Astrocyte (in vitro differentiated cells and primary cell): Measurements from ENCODE around the gene MROH8.

ENCODE experiments used
- EZH2 ChIP-seq: IDR thresholded peaks from 2 replicates; pipeline ENCODE4 v1.6.1; 2012; ENCODE audit warnings: mild to moderate bottlenecking, low read length, inconsistent platforms; ENCODE audit not compliant: insufficient read depth
- TF ChIP-seq, protein P1 (sequence below): IDR thresholded peaks from 2 replicates; pipeline ENCODE4 v1.5.1; 2011; ENCODE audit warnings: low read depth, mild to moderate bottlenecking, inconsistent platforms, low read length, moderate library complexity; ENCODE audit not compliant: insufficient read depth

DNA sequence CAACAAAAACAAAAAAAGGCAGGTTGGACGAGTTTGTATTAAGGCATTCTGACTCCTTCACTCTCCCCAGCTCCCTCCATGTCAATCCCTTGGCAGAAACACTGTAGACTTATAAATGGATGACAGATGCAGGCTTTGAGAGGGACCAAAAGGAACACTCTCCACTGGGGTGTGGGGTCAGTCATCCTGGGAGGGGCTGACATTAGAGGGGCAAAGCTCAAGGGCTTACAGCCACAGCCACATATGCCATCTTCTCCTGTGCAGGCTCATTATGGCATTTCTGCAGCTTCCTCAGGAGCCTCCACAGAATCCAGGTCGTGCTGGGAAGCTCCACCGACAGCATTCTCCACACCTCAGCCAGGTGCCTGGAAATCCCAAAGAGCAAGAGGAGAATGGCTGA, 50.5 kb downstream of the MROH8 start:
- TF ChIP-seq, protein P1, sequence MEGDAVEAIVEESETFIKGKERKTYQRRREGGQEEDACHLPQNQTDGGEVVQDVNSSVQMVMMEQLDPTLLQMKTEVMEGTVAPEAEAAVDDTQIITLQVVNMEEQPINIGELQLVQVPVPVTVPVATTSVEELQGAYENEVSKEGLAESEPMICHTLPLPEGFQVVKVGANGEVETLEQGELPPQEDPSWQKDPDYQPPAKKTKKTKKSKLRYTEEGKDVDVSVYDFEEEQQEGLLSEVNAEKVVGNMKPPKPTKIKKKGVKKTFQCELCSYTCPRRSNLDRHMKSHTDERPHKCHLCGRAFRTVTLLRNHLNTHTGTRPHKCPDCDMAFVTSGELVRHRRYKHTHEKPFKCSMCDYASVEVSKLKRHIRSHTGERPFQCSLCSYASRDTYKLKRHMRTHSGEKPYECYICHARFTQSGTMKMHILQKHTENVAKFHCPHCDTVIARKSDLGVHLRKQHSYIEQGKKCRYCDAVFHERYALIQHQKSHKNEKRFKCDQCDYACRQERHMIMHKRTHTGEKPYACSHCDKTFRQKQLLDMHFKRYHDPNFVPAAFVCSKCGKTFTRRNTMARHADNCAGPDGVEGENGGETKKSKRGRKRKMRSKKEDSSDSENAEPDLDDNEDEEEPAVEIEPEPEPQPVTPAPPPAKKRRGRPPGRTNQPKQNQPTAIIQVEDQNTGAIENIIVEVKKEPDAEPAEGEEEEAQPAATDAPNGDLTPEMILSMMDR: no peak
- TF ChIP-seq EZH2: no peak
